Activated T-cell treated with anti-CD3 and anti-CD28 coated beads, Interleukin-2, amount 50 U/mL, for 48 hours (primary cell): Measurements from ENCODE around the gene FAM124A.

Experiments used
- DNase-seq, 2 experiments: peaks; one replicate each; pipeline ENCODE4 v3.0.0-alpha.2; 2020

FAM124A gene

GRCh38 chr13:51221108-51221507, 1.1 kb upstream of the FAM124A start:
- no peak for DNase-seq

DNA sequence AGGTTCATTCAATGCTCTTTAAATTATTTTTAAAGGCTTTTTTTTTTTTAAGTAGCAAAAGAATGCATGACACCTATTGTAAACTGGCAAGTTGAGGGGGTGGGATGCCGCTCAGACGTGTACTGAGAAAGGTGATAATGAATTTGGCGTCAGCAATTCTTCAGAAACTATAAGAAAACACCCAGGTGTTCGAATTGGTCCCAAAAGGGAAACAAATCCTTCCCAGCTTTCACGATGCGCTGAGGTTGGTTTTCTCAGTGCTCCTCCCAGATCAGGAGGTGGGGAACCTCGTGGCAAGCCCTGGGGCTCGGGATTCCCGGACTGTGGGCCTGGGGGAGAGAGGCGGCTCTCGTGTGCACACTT, 543 bp upstream of the FAM124A start:
- no peak for DNase-seq

- peak; percentile 32 to 38 for DNase-seq
Observed at GRCh38 chr13:51222686-51223559, 725 bp downstream of the FAM124A start.

DNA sequence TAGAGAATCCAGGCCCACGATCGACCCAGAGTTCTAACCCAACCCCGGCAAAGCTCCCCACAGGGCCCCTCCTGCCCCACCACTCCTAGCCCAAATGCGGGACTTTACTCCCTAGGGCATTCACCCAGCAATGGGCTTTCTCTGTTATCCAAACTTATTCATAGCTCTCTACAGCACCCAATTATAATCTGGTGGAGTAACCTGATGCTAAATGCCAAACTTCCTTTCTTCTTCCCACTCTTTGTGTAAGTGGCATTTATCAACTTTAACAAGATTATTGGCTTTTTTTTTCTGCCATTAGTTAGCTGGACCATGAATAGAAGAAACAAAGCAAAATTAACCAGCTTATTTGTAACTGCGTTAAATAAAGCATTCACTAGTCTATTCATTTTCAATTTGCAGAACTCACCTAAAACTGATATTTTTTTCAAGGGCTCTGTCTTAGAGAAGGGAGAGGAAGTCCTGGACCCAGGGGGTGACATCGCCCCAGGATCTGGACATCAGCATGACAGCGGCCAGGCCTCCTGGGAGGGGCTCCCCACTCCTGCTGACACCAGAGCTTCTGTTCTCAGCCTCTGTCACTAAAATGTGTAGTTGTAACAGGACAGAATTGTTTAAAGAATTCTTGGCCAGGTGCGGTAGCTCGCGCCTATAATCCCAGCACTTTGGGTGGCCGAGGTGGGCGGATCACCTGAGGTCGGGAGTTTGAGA, 1.5 kb downstream of the FAM124A start:
- no peak for DNase-seq

GRCh38 chr13:51225029-51225428, 2.8 kb downstream of the FAM124A start:
- DNase-seq = no peak

DNA sequence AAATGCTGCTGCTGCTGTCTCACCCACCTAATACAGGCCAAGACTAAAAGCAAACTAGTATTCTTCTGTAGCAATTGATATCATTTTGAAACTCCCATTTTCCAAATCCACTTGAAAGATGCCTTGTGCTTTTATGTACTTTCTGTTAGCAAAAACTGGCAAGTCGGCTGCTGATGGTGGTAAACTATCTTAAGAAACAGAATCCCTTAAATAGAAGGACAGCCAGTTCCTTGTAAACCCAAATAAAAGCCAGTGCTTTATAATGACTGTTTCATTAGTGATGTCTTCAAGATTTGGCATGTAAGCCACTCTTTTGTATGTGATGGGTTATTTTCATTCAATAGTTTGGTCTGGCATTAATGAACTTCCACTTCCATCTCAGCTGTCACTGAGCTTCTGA, 5.2 kb downstream of the FAM124A start:
- DNase-seq = no peak

DNA sequence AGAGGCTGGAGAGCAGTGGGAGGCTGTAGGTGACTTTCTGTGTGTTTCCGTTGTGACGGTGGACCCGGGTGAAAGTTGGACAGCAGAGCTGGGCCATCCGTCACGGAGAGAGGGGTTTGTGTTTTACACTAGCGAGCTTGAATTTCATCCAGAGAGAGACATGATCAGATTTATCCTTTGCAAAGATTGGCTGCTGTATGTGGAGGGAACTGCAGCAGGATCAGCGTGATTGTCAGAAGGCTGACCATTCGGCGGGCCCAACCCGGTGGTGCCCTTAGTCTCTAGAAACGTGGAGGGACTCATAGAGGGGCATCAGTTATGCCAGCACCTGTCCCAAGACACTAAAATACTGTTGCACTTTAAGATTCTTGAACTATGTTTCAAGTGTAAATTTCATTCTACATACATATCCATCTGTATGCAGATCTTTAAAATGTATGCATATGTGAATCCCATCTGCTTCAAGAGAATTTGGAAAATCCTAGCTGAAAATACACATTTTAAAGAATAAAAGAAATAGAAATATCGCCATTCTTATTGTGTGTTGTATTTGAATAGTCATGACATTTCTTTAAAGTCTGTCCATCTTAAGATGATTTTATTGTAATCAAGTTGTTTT, 7.0 kb downstream of the FAM124A start:
- DNase-seq = no peak

DNA sequence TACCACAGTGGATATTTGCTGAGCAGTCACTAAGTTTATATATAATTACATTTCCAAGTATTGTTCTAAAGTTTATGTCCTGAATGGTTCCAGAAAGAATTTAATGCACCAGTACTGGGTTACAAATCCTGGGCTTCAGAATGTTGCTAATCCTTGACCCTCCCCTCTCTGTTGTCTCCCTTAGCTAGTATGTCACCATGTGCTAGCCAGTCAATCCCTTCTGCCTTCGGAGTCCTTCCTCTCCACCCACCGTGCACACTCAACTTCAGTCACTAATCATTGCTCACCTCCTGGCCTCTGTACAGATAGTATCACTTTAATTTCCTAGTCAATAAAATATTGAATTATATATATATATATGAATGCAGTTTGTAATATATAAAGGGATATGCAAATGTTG, 7.5 kb downstream of the FAM124A start:
- no peak for DNase-seq

DNA sequence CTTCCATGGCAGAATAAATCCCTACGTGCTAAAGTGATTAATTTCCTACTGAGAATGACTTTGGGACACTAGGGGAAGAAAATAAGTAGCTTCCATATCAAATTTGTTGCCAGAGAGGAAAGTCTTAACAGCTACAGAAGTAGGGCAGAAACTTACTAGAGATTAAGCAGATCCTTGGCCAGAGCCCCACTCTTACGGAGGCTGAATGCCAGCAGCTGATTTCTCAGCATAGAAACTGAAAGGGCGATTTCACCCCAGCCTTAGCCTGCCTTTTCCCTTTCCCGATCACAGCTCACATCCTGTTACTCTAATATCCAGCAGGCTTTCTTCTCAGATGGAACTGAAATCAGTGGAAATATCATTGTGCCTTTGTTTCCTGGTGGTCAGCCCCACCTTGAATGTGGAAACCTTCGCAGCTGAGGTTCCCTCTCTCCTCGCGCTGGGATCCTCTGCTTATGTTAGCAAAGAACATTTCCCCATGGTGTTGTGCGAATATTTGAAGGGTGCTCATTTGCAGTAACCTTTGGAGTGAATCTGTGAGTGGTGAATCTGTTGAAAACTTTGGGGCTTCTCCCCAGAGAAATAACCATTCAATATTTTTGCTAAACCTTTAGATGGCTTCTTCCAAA, 8.4 kb downstream of the FAM124A start:
- DNase-seq = no peak

DNA sequence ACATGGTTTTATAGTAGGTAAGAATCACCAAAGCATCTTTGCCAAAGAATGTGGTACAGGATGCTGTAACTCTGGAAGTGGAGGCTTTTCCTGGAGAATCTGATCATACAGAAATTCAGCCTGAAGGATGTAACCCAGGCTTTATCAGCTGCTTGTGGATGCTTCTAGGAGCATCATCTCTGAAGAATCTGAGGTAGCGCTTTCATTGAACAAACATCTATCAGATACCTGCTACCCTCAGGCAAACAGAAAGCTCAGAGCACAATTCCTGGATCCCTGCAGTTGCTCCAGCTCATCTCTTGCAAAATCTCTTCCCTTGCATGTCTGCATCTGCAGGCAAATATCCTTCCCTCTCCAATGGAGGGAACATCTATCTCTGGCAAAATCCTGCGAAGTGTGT, 9.3 kb downstream of the FAM124A start:
- DNase-seq = no peak

- no peak for DNase-seq
Observed at GRCh38 chr13:51232328-51232727, 10.1 kb downstream of the FAM124A start.

- DNase-seq = no peak
Observed at GRCh38 chr13:51233117-51233826, 11.1 kb downstream of the FAM124A start.

DNA sequence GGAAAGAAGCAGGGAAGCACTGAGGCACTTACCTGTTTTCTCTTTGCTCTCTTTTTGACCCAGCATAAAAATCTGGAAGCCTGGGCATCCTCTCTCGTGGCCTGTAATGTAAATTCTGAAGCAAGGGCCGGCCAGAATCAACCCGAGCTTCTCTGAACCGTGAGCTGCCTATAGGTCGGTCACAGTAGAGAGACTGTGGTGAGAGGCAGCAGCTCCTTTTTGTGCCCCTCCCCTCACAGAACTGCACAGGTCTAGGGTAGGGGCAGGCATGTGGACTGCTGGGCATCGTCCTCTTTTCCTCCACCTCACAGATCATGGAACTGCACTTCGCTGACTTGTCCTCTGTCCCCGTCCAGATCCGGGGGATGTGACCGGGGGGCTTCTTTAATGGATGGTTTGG, 12.5 kb downstream of the FAM124A start:
- DNase-seq = no peak

DNA sequence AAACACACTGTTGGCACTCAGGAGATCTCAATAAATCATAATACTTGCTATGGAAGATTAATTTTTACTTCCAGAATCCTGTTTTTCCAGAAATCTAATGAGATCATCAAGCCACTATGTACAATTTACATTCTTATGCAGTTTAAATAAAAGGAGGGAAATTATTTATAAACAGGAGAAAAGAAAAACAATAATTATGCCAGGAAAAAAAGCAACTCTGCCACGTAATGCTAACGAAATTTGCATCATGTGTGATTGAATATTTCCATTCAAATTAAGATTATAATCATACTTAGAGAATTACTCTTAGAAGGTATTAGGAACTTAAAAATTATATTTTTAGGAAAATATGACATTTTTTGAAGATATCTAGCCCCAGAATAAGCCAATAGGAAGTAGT, 13.0 kb downstream of the FAM124A start:
- DNase-seq = no peak

DNA sequence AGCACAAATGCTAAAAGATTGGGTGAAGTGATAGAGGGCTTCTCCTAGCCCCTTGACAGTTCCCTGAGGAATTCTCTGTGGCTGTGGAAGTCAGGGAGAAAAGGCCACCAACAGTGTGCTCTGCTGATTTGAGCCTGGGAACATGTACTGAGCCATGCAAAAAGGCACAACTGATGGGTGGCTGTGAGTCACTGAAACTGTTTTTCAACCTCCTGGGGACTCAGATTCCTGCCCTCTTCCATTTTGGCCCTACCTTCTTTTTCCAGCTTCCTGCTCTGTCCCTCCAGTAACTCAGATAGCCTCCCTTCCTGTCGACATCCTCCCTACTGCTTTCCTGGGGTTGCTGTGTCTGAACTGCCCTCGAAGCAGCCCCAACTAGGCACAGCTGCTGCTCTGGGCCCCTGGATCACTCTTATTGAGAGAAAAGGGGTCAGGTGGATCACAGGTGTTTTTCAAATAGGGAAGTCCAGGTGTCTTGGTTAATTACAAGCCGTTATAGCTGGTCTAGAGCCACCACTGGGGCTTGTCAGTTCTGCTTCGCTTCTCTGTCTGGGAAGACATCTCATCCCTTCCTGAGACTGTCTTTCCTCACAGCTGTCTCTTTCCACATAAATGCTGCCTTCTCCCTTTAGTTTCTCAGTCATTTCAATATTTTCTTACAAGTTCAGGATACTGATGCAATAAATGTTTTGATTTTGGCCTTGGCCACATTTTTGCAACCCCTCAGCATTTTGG, 13.7 kb downstream of the FAM124A start:
- DNase-seq = no peak

GRCh38 chr13:51236491-51236792, 14.2 kb downstream of the FAM124A start:
- no peak for DNase-seq

DNA sequence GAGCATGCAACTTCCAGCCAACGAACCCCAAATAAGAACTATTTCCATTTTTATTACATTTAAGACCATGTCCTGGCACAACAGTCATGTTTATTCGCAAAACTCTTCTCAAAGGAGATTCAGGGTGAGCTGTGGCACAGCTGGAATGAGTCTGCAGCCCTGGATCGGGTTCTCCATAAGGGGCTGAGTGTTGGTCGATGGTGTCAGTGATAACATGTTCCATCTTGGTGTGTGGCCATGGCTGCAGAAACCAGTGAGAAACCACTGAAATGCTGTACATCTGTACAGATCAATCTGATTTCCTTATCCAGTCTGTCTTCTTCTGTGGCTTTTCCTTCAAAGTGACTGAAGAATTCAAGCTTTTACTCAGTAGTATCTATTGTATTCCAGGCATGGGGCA, 15.2 kb downstream of the FAM124A start:
- no peak for DNase-seq

GRCh38 chr13:51237887-51238286, 15.7 kb downstream of the FAM124A start:
- no peak for DNase-seq

GRCh38 chr13:51240178-51240577, 18.0 kb downstream of the FAM124A start:
- no peak for DNase-seq

- DNase-seq = no peak
Observed at GRCh38 chr13:51240958-51241357, 18.8 kb downstream of the FAM124A start.

DNA sequence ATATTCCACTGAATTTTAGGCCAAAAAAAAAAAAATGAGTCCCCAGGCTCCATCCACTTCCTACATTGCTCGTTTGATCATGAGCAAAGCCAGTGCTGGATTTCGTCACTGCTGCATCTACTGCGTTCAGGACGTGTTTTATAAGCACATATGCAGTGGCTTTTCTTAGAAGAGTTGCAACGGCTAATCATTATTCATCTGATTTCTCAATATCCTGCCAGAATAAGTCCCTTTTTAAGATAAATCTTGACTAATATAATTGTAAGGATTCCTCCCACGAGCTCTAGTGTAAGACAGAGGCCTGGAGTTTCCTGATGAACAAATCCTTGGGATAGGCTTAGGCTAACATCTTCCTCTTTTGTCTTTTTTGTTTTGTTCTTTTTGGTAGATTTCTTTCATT, 19.5 kb downstream of the FAM124A start:
- DNase-seq = no peak

DNA sequence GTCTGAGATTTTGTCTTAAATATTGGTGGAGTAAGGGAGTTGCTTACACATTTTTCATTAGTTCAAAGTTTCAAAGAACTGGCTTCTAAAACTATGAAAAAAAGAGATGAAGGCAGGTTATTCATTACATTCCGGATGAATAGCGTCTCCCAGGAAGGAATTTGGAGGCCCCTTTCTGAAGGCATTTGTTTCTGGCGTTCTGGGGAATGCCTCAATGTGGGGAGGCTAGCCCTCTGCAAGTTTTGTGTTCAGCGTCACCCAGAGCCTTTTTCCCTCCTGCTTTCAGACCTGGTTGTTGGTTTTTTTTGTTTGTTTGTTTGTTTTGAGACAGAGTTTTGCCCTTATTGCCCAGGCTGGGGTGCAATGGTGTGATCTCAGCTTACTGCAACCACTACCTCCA, 21.0 kb downstream of the FAM124A start:
- no peak for DNase-seq
